SK-N-SH treated with all-trans-retinoic acid at 6 μM for 48 hours (cell line): ENCODE data around the gene THSD1.

Source experiments
- ATAC-seq: fragments of 200-7000 bp; cut with Tn5 transposase; 3 replicates; pipeline ENCODE4 v1.9.1; 2020; ENCODE audit warnings: mild to moderate bottlenecking, moderate library complexity
- BACH2 ChIP-seq: fragments of 250-450 bp; sonication (Bioruptor Pico); IDR thresholded peaks from 2 replicates; pipeline ENCODE4 v1.9.0; 2021; ENCODE audit warnings: mild to moderate bottlenecking, borderline replicate concordance
- CREB5 ChIP-seq: fragments of 250-450 bp; sonication (Bioruptor Pico); IDR thresholded peaks from 2 replicates; pipeline ENCODE4 v1.5.1; 2020; ENCODE audit warnings: low read depth, mild to moderate bottlenecking, moderate library complexity
- CSDC2 ChIP-seq: fragments of 250-450 bp; sonication (Bioruptor Pico); IDR thresholded peaks from 2 replicates; pipeline ENCODE4 v1.5.0; 2020; ENCODE audit warnings: mild to moderate bottlenecking, moderate library complexity
- CSRNP3 ChIP-seq: fragments of 250-450 bp; sonication (Bioruptor Pico); IDR thresholded peaks from 2 replicates; pipeline ENCODE4 v1.5.1; 2021; ENCODE audit warnings: mild to moderate bottlenecking, moderate library complexity
- ESRRG ChIP-seq: fragments of 250-450 bp; sonication (Bioruptor Pico); IDR thresholded peaks from 2 replicates; pipeline ENCODE4 v1.6.1; 2021; ENCODE audit warnings: mild to moderate bottlenecking
- GLIS3 ChIP-seq: fragments of 250-450 bp; sonication (Bioruptor Pico); IDR thresholded peaks from 2 replicates; pipeline ENCODE4 v1.5.0; 2020; ENCODE audit warnings: mild to moderate bottlenecking, moderate library complexity
- ISL1 ChIP-seq: fragments of 250-450 bp; sonication (Bioruptor Pico); IDR thresholded peaks from 2 replicates; pipeline ENCODE4 v2.1.2; 2022; ENCODE audit warnings: mild to moderate bottlenecking, moderate library complexity
- PATZ1 ChIP-seq: fragments of 250-450 bp; sonication (Bioruptor Pico); IDR thresholded peaks from 2 replicates; pipeline ENCODE4 v1.8.0; 2020; ENCODE audit warnings: mild to moderate bottlenecking, moderate library complexity, borderline replicate concordance
- RARB ChIP-seq: fragments of 250-450 bp; sonication (Bioruptor Pico); IDR thresholded peaks from 2 replicates; pipeline ENCODE4 v1.8.0; 2021; ENCODE audit warnings: mild to moderate bottlenecking, moderate library complexity
- TCF4 ChIP-seq: fragments of 250-450 bp; sonication (Bioruptor Pico); IDR thresholded peaks from 2 replicates; pipeline ENCODE4 v1.8.0; 2021; ENCODE audit warnings: mild to moderate bottlenecking, moderate library complexity, borderline replicate concordance
- TOX ChIP-seq: fragments of 250-450 bp; sonication (Bioruptor Pico); IDR thresholded peaks from 2 replicates; pipeline ENCODE4 v1.8.0; 2021; ENCODE audit warnings: mild to moderate bottlenecking, moderate library complexity, borderline replicate concordance
- ZFP3 ChIP-seq: fragments of 250-450 bp; sonication (Bioruptor Pico); IDR thresholded peaks from 2 replicates; pipeline ENCODE4 v1.5.0; 2020; ENCODE audit warnings: mild to moderate bottlenecking, moderate library complexity
- ZNF565 ChIP-seq: fragments of 450-650 bp; formaldehyde crosslinking; conservative IDR thresholded peaks from 2 replicates; pipeline ENCODE4 v1.5.0; 2020; ENCODE audit warnings: low read depth, mild to moderate bottlenecking, moderate library complexity
- ZNF70 ChIP-seq: fragments of 450-650 bp; formaldehyde crosslinking; IDR thresholded peaks from 2 replicates; pipeline ENCODE4 v1.5.0; 2020; ENCODE audit warnings: mild to moderate bottlenecking, moderate library complexity
- ZNF8 ChIP-seq: fragments of 450-650 bp; formaldehyde crosslinking; IDR thresholded peaks from 2 replicates; pipeline ENCODE4 v1.5.0; 2020; ENCODE audit warnings: mild to moderate bottlenecking, moderate library complexity
- TF ChIP-seq, protein P1 (sequence below): fragments of 250-450 bp; sonication (Bioruptor Pico); IDR thresholded peaks from 2 replicates; pipeline ENCODE4 v1.5.0; 2020; ENCODE audit warnings: mild to moderate bottlenecking, moderate library complexity
- TF ChIP-seq, protein P2 (sequence below): fragments of 250-450 bp; sonication (Bioruptor Pico); IDR thresholded peaks from 2 replicates; pipeline ENCODE4 v1.8.0; 2021; ENCODE audit warnings: low read depth, mild to moderate bottlenecking, moderate library complexity, borderline replicate concordance

THSD1 gene

GRCh38 chr13:52405767-52406494, at the start of gene THSD1:
Gene THSD1 (minus strand): TSS chr13:52406172. CDS start chr13:52402600, 3,572 bp downstream.
- TF ChIP-seq ZNF565 (CRISPR knock-in tag) (no peak), RARB (CRISPR knock-in tag) (no peak), ISL1 (CRISPR knock-in tag) (no peak)
- ATAC-seq, result peak; percentile 84

- no peak for TF ChIP-seq GLIS3
- TF ChIP-seq ZFP3 (CRISPR knock-in tag), result no peak
- no peak for TF ChIP-seq CSRNP3
- no peak for TF ChIP-seq ZNF565 (CRISPR knock-in tag)
- no peak for TF ChIP-seq BACH2 (CRISPR knock-in tag)
- no peak for TF ChIP-seq ZNF70 (CRISPR knock-in tag)
- TF ChIP-seq TOX (CRISPR knock-in tag), result no peak
- TF ChIP-seq PATZ1, result no peak
- TF ChIP-seq CSDC2 (CRISPR knock-in tag), result no peak
- TF ChIP-seq, protein P1, sequence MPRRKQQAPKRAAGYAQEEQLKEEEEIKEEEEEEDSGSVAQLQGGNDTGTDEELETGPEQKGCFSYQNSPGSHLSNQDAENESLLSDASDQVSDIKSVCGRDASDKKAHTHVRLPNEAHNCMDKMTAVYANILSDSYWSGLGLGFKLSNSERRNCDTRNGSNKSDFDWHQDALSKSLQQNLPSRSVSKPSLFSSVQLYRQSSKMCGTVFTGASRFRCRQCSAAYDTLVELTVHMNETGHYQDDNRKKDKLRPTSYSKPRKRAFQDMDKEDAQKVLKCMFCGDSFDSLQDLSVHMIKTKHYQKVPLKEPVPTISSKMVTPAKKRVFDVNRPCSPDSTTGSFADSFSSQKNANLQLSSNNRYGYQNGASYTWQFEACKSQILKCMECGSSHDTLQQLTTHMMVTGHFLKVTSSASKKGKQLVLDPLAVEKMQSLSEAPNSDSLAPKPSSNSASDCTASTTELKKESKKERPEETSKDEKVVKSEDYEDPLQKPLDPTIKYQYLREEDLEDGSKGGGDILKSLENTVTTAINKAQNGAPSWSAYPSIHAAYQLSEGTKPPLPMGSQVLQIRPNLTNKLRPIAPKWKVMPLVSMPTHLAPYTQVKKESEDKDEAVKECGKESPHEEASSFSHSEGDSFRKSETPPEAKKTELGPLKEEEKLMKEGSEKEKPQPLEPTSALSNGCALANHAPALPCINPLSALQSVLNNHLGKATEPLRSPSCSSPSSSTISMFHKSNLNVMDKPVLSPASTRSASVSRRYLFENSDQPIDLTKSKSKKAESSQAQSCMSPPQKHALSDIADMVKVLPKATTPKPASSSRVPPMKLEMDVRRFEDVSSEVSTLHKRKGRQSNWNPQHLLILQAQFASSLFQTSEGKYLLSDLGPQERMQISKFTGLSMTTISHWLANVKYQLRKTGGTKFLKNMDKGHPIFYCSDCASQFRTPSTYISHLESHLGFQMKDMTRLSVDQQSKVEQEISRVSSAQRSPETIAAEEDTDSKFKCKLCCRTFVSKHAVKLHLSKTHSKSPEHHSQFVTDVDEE (CRISPR knock-in tag), result no peak
- no peak for TF ChIP-seq TCF4
- TF ChIP-seq, protein P2, sequence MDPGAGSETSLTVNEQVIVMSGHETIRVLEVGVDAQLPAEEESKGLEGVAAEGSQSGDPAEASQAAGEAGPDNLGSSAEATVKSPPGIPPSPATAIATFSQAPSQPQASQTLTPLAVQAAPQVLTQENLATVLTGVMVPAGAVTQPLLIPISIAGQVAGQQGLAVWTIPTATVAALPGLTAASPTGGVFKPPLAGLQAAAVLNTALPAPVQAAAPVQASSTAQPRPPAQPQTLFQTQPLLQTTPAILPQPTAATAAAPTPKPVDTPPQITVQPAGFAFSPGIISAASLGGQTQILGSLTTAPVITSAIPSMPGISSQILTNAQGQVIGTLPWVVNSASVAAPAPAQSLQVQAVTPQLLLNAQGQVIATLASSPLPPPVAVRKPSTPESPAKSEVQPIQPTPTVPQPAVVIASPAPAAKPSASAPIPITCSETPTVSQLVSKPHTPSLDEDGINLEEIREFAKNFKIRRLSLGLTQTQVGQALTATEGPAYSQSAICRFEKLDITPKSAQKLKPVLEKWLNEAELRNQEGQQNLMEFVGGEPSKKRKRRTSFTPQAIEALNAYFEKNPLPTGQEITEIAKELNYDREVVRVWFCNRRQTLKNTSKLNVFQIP (CRISPR knock-in tag), result no peak
- no peak for TF ChIP-seq ISL1 (CRISPR knock-in tag)
- ATAC-seq, result peak; percentile 65
These were observed 49.7 kb upstream of the THSD1 start for GRCh38 chr13:52455677-52456041.

- TF ChIP-seq ZNF8 (peak; percentile 68), GLIS3 (no peak)
- TF ChIP-seq, all 23 proteins: peak for 1
- peak; percentile 91 for ATAC-seq
These were observed 49.1 kb upstream of the THSD1 start, which contains the start of gene CKAP2 for GRCh38 chr13:52454820-52455676. Gene CKAP2 (plus strand): TSS chr13:52455478. CDS start chr13:52455557, 79 bp downstream.

- TF ChIP-seq ZNF70 (CRISPR knock-in tag) (no peak), CSRNP3 (no peak), CREB5 (CRISPR knock-in tag) (no peak), ESRRG (CRISPR knock-in tag) (no peak), ZFP3 (CRISPR knock-in tag) (no peak)
- TF ChIP-seq, protein P2 (CRISPR knock-in tag), result no peak
- TF ChIP-seq, protein P1 (CRISPR knock-in tag), result no peak
- 0 out of 3 replicates have a peak, but pooled peaks have one; percentile 1 for ATAC-seq
These were observed 48.5 kb upstream of the THSD1 start for GRCh38 chr13:52454459-52454819.
